ENCODE measurements around the gene SCAMP4. TPM values are rescaled to one million over a fixed set of nuclear protein-coding genes. Genes with fewer than 3 reads are reported as not detected.

The SCAMP4 gene
- total and polyA plus RNA-seq, 2 donors (not counting 1 experiment from before 2014, with no cell fraction given) = 16.9 to 29.7 TPM

- Histone ChIP-seq H3K9me3 (ENCODE audit: control insufficient read depth, insufficient read depth, low read depth, low read length) (no peaks in the 10 kb centered on the region), H3K79me2 (ENCODE audit: control insufficient read depth, insufficient read depth, low read length) (peaks cover 44% of the 10 kb centered on the region), H3K27me3 (ENCODE audit: control insufficient read depth, insufficient read depth, low read length) (no peaks in the 10 kb centered on the region), H3K4me1 (ENCODE audit: control insufficient read depth, extremely low read depth, insufficient read depth, low read length) (no peaks in the 10 kb centered on the region), H3K27ac (ENCODE audit: insufficient read depth, low read length) (no peak overlapping the region), H4K20me1 (ENCODE audit: control insufficient read depth, extremely low read depth, insufficient read depth, low read length) (peaks cover 2% of the 10 kb centered on the region), H3K4me2 (ENCODE audit: extremely low read depth, insufficient read depth, low read length) (no peak overlapping the region), H3K4me3 (replicated peaks in 1 of 4; ENCODE audit: control extremely low read depth in 1 of 4, insufficient read depth in 1 of 4, low read depth in 3 of 4, low read length in 4 of 4) (no peak overlapping the region), H3K9ac (ENCODE audit: insufficient read depth, low read length) (no peak overlapping the region), H2AFZ (ENCODE audit: low read length) (no peak overlapping the region), H3K36me3 (ENCODE audit: control insufficient read depth, insufficient read depth, low read length) (peaks cover 4% of the 10 kb centered on the region)
- DNase-seq (ENCODE audit: low read depth in 2 of 2) = no peak
- TF ChIP-seq, protein P1, sequence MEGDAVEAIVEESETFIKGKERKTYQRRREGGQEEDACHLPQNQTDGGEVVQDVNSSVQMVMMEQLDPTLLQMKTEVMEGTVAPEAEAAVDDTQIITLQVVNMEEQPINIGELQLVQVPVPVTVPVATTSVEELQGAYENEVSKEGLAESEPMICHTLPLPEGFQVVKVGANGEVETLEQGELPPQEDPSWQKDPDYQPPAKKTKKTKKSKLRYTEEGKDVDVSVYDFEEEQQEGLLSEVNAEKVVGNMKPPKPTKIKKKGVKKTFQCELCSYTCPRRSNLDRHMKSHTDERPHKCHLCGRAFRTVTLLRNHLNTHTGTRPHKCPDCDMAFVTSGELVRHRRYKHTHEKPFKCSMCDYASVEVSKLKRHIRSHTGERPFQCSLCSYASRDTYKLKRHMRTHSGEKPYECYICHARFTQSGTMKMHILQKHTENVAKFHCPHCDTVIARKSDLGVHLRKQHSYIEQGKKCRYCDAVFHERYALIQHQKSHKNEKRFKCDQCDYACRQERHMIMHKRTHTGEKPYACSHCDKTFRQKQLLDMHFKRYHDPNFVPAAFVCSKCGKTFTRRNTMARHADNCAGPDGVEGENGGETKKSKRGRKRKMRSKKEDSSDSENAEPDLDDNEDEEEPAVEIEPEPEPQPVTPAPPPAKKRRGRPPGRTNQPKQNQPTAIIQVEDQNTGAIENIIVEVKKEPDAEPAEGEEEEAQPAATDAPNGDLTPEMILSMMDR (conservative IDR thresholded peaks at IDR 0.05 in 1 of 2, IDR thresholded peaks at IDR 0.05 in 1 of 2; ENCODE audit: low read depth in 1 of 2, low read length in 2 of 2) = no peak
- no peak for TF ChIP-seq EZH2 (IDR thresholded peaks at IDR 0.05; ENCODE audit: low read length, missing control alignments)
These were observed 50.2 kb downstream of the SCAMP4 start for GRCh38 chr19:1955171-1956121.

DNA sequence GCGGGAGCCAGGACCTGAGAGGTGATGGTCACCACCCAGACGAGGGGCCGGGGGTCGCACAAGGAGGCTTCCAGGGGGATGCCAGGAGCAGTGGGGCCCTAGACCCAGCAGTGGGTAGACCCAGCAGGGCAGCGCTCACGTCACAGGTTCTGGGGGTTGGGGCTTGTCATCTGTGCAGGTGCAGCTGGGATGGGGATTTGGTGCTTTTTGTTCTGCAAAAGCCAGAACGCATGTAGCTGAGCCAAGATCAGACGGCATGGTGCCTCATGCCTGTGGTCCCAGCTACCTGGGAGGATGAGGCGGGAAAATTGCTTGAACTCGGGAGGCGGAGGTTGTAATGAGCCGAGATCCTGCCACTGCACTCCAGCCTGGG is 50.9 kb downstream of the SCAMP4 start:
- Histone ChIP-seq H3K4me2 (ENCODE audit: extremely low read depth, insufficient read depth, low read length) (no peak overlapping the region), H3K4me1 (ENCODE audit: control insufficient read depth, extremely low read depth, insufficient read depth, low read length) (no peaks in the 10 kb centered on the region), H4K20me1 (ENCODE audit: control insufficient read depth, extremely low read depth, insufficient read depth, low read length) (peaks cover 2% of the 10 kb centered on the region), H3K36me3 (ENCODE audit: control insufficient read depth, insufficient read depth, low read length) (peaks cover 4% of the 10 kb centered on the region), H3K27me3 (ENCODE audit: control insufficient read depth, insufficient read depth, low read length) (no peaks in the 10 kb centered on the region), H3K4me3 (replicated peaks in 1 of 4; ENCODE audit: control extremely low read depth in 1 of 4, insufficient read depth in 1 of 4, low read depth in 3 of 4, low read length in 4 of 4) (no peak overlapping the region), H3K9ac (ENCODE audit: insufficient read depth, low read length) (no peak overlapping the region), H3K27ac (ENCODE audit: insufficient read depth, low read length) (no peak overlapping the region), H2AFZ (ENCODE audit: low read length) (no peak overlapping the region), H3K79me2 (ENCODE audit: control insufficient read depth, insufficient read depth, low read length) (peaks cover 45% of the 10 kb centered on the region), H3K9me3 (ENCODE audit: control insufficient read depth, insufficient read depth, low read depth, low read length) (no peaks in the 10 kb centered on the region)
- no peak for DNase-seq (ENCODE audit: low read depth in 2 of 2)
- TF ChIP-seq, protein P1 (conservative IDR thresholded peaks at IDR 0.05 in 1 of 2, IDR thresholded peaks at IDR 0.05 in 1 of 2; ENCODE audit: low read depth in 1 of 2, low read length in 2 of 2) = no peak
- TF ChIP-seq EZH2 (IDR thresholded peaks at IDR 0.05; ENCODE audit: low read length, missing control alignments) = no peak

DNA sequence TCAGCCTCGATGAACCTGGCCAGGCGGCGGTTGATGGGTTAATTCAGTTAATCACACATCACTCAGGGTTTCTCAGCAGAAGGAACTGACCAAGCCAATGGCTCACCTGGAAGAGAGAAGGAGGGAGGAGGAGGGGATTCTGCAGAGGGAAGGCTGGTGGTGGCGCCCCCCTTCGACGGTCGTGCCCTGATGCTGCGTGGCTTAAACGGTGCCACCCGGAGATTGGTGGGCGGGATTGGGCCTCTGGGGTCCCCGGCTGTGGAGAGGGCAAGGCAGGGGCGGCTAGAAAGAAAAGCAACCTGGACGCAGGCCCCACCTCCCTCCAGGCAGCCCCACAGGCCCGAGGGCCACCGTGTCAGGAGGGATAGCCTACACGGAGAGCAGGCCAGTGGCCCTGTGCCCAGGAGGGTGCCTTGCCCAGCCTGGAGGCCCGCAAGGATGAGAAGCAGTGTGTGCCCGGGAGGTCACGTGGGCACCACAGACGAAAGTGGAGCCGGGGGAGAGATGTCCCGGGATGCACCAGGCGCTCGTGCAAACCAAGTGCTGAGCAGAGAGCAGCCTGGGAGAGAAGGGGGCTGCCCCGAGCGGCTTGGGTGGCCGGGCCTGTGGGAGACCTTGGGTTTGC is 51.8 kb downstream of the SCAMP4 start:
- Histone ChIP-seq H3K79me2 (ENCODE audit: control insufficient read depth, insufficient read depth, low read length) (peaks cover 44% of the 10 kb centered on the region), H3K9ac (ENCODE audit: insufficient read depth, low read length) (no peak overlapping the region), H3K4me1 (ENCODE audit: control insufficient read depth, extremely low read depth, insufficient read depth, low read length) (no peaks in the 10 kb centered on the region), H2AFZ (ENCODE audit: low read length) (no peak overlapping the region), H3K36me3 (ENCODE audit: control insufficient read depth, insufficient read depth, low read length) (peaks cover 3% of the 10 kb centered on the region), H3K27me3 (ENCODE audit: control insufficient read depth, insufficient read depth, low read length) (no peaks in the 10 kb centered on the region), H3K9me3 (ENCODE audit: control insufficient read depth, insufficient read depth, low read depth, low read length) (no peaks in the 10 kb centered on the region), H3K27ac (ENCODE audit: insufficient read depth, low read length) (no peak overlapping the region), H4K20me1 (ENCODE audit: control insufficient read depth, extremely low read depth, insufficient read depth, low read length) (peaks cover 2% of the 10 kb centered on the region), H3K4me2 (ENCODE audit: extremely low read depth, insufficient read depth, low read length) (no peak overlapping the region), H3K4me3 (replicated peaks in 1 of 4; ENCODE audit: control extremely low read depth in 1 of 4, insufficient read depth in 1 of 4, low read depth in 3 of 4, low read length in 4 of 4) (no peak overlapping the region)
- DNase-seq (ENCODE audit: low read depth in 2 of 2) = no peak
- TF ChIP-seq, protein P1 (conservative IDR thresholded peaks at IDR 0.05 in 1 of 2, IDR thresholded peaks at IDR 0.05 in 1 of 2; ENCODE audit: low read depth in 1 of 2, low read length in 2 of 2) = no peak
- no peak for TF ChIP-seq EZH2 (IDR thresholded peaks at IDR 0.05; ENCODE audit: low read length, missing control alignments)

Measured in fibroblast of lung (primary cell).